ENCODE results near the gene KRT78. TPM values are rescaled to one million over a fixed set of nuclear protein-coding genes. Genes with fewer than 3 reads are reported as not detected.

KRT78 gene
- total RNA-seq, 2 experiments from 2014 or later = not detected

- TF ChIP-seq EZH2phosphoT487 (IDR thresholded peaks at IDR 0.05; ENCODE audit: borderline replicate concordance, low read depth, low read length) (no peak), CTCF (conservative IDR thresholded peaks at IDR 0.05; ENCODE audit: low read length) (no peak)
Observed at GRCh38 chr12:52838609-52839435, 10.0 kb downstream of the KRT78 start.

GRCh38 chr12:52837781-52838608, 10.8 kb downstream of the KRT78 start:
- intact Hi-C loops (cut with micrococcal nuclease; ENCODE audit: unreplicated experiment) = no loop called here
- TF ChIP-seq CTCF (conservative IDR thresholded peaks at IDR 0.05; ENCODE audit: low read length) (no peak), EZH2phosphoT487 (IDR thresholded peaks at IDR 0.05; ENCODE audit: borderline replicate concordance, low read depth, low read length) (no peak)
- H3K9me2 ChIP-seq (ENCODE audit: insufficient read depth, low read length) = no peaks in the 10 kb centered on the region
- no TSS peak for BruUV-seq (replicated peaks)
- H3K36me3 ChIP-seq (ENCODE audit: insufficient read depth, low read length) = no peaks in the 10 kb centered on the region
- H2AFZ ChIP-seq (ENCODE audit: low read length) = no peak overlapping the region
- no peaks in the 10 kb centered on the region for H4K20me1 ChIP-seq (ENCODE audit: insufficient read depth, low read length)
- H3K9me3 ChIP-seq (ENCODE audit: low read length) = no peaks in the 10 kb centered on the region
- H3K79me2 ChIP-seq (ENCODE audit: insufficient read depth, low read depth, low read length) = no peaks in the 10 kb centered on the region
- CTCF ChIA-PET (ENCODE audit: unreplicated experiment) = interaction anchor here (0.6 kb wide), 1 partner anchor 44 kb away, joined by 3 read pairs; no protein-coding TSS in a partner anchor
- no peak for DNase-seq (ENCODE audit: low spot score)
- no peak overlapping the region for H3K27ac ChIP-seq (ENCODE audit: low read depth, low read length, poor library complexity, severe bottlenecking)
- POLR2A ChIA-PET = interaction anchor here (0.7 kb wide), 1 partner anchor 44 kb away, joined by 3 read pairs; no protein-coding TSS in a partner anchor
- no peaks in the 10 kb centered on the region for H3K4me1 ChIP-seq (ENCODE audit: insufficient read depth, low read length, poor library complexity, severe bottlenecking)
- no peak overlapping the region for H3K4me2 ChIP-seq (ENCODE audit: low read length)
- H3K4me3 ChIP-seq (ENCODE audit: low read depth, low read length, poor library complexity, severe bottlenecking) = no peak overlapping the region

More at GRCh38 chr12:52838609-52839435, 10.0 kb downstream of the KRT78 start:
- Histone ChIP-seq H3K4me2 (ENCODE audit: low read length) (no peak overlapping the region), H3K9me3 (ENCODE audit: low read length) (no peaks in the 10 kb centered on the region), H3K4me3 (ENCODE audit: low read depth, low read length, poor library complexity, severe bottlenecking) (no peak overlapping the region), H3K9me2 (ENCODE audit: insufficient read depth, low read length) (no peaks in the 10 kb centered on the region), H2AFZ (ENCODE audit: low read length) (no peak overlapping the region), H3K79me2 (ENCODE audit: insufficient read depth, low read depth, low read length) (no peaks in the 10 kb centered on the region), H3K36me3 (ENCODE audit: insufficient read depth, low read length) (no peaks in the 10 kb centered on the region), H3K4me1 (ENCODE audit: insufficient read depth, low read length, poor library complexity, severe bottlenecking) (no peaks in the 10 kb centered on the region), H3K27ac (ENCODE audit: low read depth, low read length, poor library complexity, severe bottlenecking) (no peak overlapping the region), H4K20me1 (ENCODE audit: insufficient read depth, low read length) (no peaks in the 10 kb centered on the region)
- intact Hi-C loops (cut with micrococcal nuclease; ENCODE audit: unreplicated experiment) = no loop called here
- ChIA-PET CTCF (ENCODE audit: unreplicated experiment) (no interaction called here), POLR2A (interaction anchor here (0.7 kb wide), 1 partner anchor 43 kb away, joined by 3 read pairs; no protein-coding TSS in a partner anchor)
- no peak for DNase-seq (ENCODE audit: low spot score)
- no TSS peak for BruUV-seq (replicated peaks)
